Panc1 (cell line): ENCODE data around the gene PPP1R36. TPM values are rescaled to one million over a fixed set of nuclear protein-coding genes. Genes with fewer than 3 reads are reported as not detected.

Experiments used
- ATAC-seq: fragments of 200-7000 bp; cut with Tn5 transposase; 2 replicates; pipeline ENCODE4 v1.9.1; 2020; ENCODE audit warnings: mild to moderate bottlenecking, moderate library complexity
- BruUV-seq: library from RNA; stranded (reverse); fragments of 400-500 nt; replicated peaks from 2 replicates; lab custom pipeline; 2021; lab: Mats Ljungman, UMichigan
- CTCF ChIA-PET: fragments of 300-600 bp; sonication (Branson Sonifier 250); formaldehyde crosslinking; loops from one replicate; lab custom pipeline; 2022; ENCODE audit warnings: antibody characterized with exemption; lab: Charles Lee
- POLR2A ChIA-PET: fragments of 300-600 bp; sonication (Branson Sonifier 250); formaldehyde crosslinking; loops from one replicate; lab custom pipeline; 2022; ENCODE audit warnings: antibody characterized with exemption; lab: Charles Lee
- DNase-seq: peaks from one replicate; pipeline ENCODE4 v3.0.0-alpha.2; 2010; ENCODE audit warnings: low read depth, low spot score
- H3K27ac ChIP-seq: 2 replicates; pipeline ENCODE4 v1.5.1; 2011; ENCODE audit warnings: mild to moderate bottlenecking, low read length, inconsistent platforms
- H3K27me3 ChIP-seq: fragments of 200-500 bp; sonication (Bioruptor generic); 2 replicates; pipeline ENCODE4 v1.6.0; 2014; ENCODE audit warnings: low read length, inconsistent platforms; ENCODE audit not compliant: control insufficient read depth, insufficient read depth
- H3K36me3 ChIP-seq: fragments of 200-500 bp; sonication (Bioruptor generic); 2 replicates; pipeline ENCODE4 v1.5.1; 2014; ENCODE audit warnings: inconsistent platforms, mild to moderate bottlenecking, low read length, moderate library complexity; ENCODE audit not compliant: control insufficient read depth, insufficient read depth
- H3K4me1 ChIP-seq: 2 replicates; pipeline ENCODE4 v1.5.1; 2011; ENCODE audit warnings: inconsistent platforms, mild to moderate bottlenecking, low read length, moderate library complexity; ENCODE audit not compliant: control insufficient read depth, insufficient read depth
- H3K4me3 ChIP-seq, 2 experiments: 2 replicates each; pipeline ENCODE4 v1.5.1; 2011 to 2012; ENCODE audit warnings: low read depth in 2 of 2, low read length in 2 of 2, mild to moderate bottlenecking in 2 of 2, inconsistent platforms in 1 of 2, moderate library complexity in 1 of 2
- H3K9me3 ChIP-seq: fragments of 200-500 bp; sonication (Bioruptor generic); 2 replicates; pipeline ENCODE4 v1.5.1; 2014; ENCODE audit warnings: low read depth, mild to moderate bottlenecking, inconsistent platforms, low read length, moderate library complexity; ENCODE audit not compliant: control insufficient read depth, insufficient read depth
- CTCF ChIP-seq: fragments of 450-650 bp; IDR thresholded peaks from 2 replicates; pipeline ENCODE4 v1.5.1; 2017; ENCODE audit warnings: mild to moderate bottlenecking
- POLR2AphosphoS5 ChIP-seq: IDR thresholded peaks from 2 replicates; pipeline ENCODE4 v1.6.1; 2012; ENCODE audit warnings: mild to moderate bottlenecking, low read depth, low read length, moderate library complexity
- REST ChIP-seq, 2 experiments: IDR thresholded peaks; 2 replicates each; pipeline ENCODE4 v1.6.1; 2011 to 2012; ENCODE audit warnings: low read depth in 2 of 2, control low read depth in 1 of 2, low read length in 1 of 2, mild to moderate bottlenecking in 1 of 2, moderate library complexity in 1 of 2; ENCODE audit not compliant: insufficient read depth in 1 of 2
- SIN3A ChIP-seq: IDR thresholded peaks from 2 replicates; pipeline ENCODE4 v1.6.1; 2012; ENCODE audit warnings: low read depth, mild to moderate bottlenecking, low read length, moderate library complexity, borderline replicate concordance; ENCODE audit not compliant: insufficient read depth
- TCF7L2 ChIP-seq: IDR thresholded peaks from 2 replicates; pipeline ENCODE4 v1.6.1; 2011; ENCODE audit warnings: mild to moderate bottlenecking, low read depth, low read length, inconsistent platforms
- in situ Hi-C: cut with HindIII; loops from 2 replicates; pipeline ENCODE4 v1.10.0; 2016; ENCODE audit warnings: low sequenced_read_pairs, low pct_unique_long_range_greater_than_20kb
- intact Hi-C: fragments of 100-400 bp; cut with micrococcal nuclease; formaldehyde crosslinking; loops from one replicate; pipeline ENCODE4 v1.10.0; 2022; ENCODE audit not compliant: unreplicated experiment
- total RNA-seq: library from RNA; stranded (reverse); gene quantifications from one replicate; pipeline ENCODE4 v1.2.1, GENCODE V29; 2021; ENCODE audit not compliant: unreplicated experiment

The PPP1R36 gene
- total RNA-seq, 1 experiment from 2014 or later, result 0.69 TPM

DNA sequence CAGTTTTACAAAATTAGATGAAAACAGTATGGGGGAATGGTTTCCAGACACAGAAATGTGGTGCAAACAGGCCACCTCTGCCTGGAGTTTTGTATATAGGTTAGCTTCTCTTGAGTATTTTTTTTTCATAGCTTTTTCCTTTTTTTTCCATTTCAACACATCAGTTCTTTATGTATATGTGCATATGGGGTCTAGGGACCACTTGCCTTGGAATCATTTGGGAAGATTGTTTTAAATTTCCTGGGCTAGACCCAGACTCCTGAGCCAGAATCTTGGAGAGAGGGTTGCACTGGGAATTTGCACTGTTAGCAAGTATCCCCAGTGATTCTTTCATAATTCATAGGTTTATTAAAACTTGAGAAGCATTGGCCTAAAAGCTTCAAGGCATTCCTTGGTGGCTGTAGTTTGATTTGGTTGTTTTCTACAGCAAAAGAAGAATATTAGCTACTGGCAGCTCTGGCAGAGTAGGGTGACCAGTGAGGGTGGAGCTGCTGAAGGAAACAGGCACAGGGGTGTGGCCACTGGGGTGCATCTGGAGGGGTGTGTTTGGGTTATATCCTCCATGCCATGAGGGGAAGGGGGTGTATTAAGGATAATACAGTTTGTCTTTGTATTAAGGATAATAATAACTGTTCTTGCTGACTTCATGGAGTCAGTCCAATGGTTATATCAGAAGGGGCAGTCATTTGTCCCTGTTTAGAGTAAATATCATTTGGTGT is 22.8 kb downstream of the PPP1R36 start:
- POLR2A ChIA-PET, result no interaction called here
- ATAC-seq (no peak), DNase-seq (no peak)
- BruUV-seq, result no TSS peak
- TF ChIP-seq REST (IDR thresholded peaks at IDR 0.05; ENCODE audit: insufficient read depth in 1 of 2, low read depth in 2 of 2, low read length in 1 of 2) (no peak), POLR2AphosphoS5 (no peak), CTCF (no peak), SIN3A (no peak), TCF7L2 (no peak)
- CTCF ChIA-PET, result no interaction called here
- H3K36me3 ChIP-seq, result no peaks in the 10 kb centered on the region
- no peak overlapping the region for H3K27ac ChIP-seq
- intact Hi-C loops, result no loop called here
- H3K4me1 ChIP-seq, result peaks cover 9% of the 10 kb centered on the region
- in situ Hi-C loops, result no loop called here
- no peak overlapping the region for H3K4me3 ChIP-seq
- H3K27me3 ChIP-seq, result no peaks in the 10 kb centered on the region
- H3K9me3 ChIP-seq, result no peaks in the 10 kb centered on the region

DNA sequence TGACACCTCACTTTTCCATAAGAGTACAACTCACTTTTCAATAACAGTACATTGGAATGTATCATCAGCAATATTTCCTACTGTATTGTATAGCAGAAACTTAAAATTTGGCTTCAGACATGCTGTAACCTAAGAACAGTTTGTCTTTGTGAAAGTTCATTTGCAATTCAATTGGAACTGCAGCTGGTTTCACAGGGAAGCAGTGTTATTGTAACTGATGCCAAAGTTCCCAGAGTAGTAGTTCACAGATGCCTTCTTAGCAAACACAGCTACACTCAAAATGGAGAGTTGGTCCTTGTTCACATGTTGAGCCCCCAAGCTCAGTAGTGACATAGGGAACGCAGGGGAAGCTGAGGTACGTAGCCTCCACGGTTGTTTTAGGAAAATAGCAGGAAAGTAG is 23.3 kb downstream of the PPP1R36 start:
- ChIA-PET POLR2A (no interaction called here), CTCF (no interaction called here)
- TF ChIP-seq CTCF, result no peak
- no peak for TF ChIP-seq POLR2AphosphoS5
- TF ChIP-seq TCF7L2, result no peak
- no peak for TF ChIP-seq SIN3A
- TF ChIP-seq REST (IDR thresholded peaks at IDR 0.05; ENCODE audit: insufficient read depth in 1 of 2, low read depth in 2 of 2, low read length in 1 of 2), result no peak
- H3K27ac ChIP-seq, result no peak overlapping the region
- no TSS peak for BruUV-seq
- intact Hi-C loops, result no loop called here
- H3K27me3 ChIP-seq, result no peaks in the 10 kb centered on the region
- H3K9me3 ChIP-seq, result no peaks in the 10 kb centered on the region
- in situ Hi-C loops, result no loop called here
- no peaks in the 10 kb centered on the region for H3K36me3 ChIP-seq
- no peak for DNase-seq
- no peak for ATAC-seq
- peaks cover 9% of the 10 kb centered on the region for H3K4me1 ChIP-seq
- no peak overlapping the region for H3K4me3 ChIP-seq
